ENCODE data around the gene PAX7. TPM values are rescaled to one million over a fixed set of nuclear protein-coding genes. Genes with fewer than 3 reads are reported as not detected.

PAX7 gene
- polyA plus RNA-seq, 1 donor from 2014 or later: not detected

- Histone ChIP-seq H2AFZ (ENCODE audit: low read depth, low read length) (no peak overlapping the region), H3K4me2 (ENCODE audit: low read length) (no peak overlapping the region), H3F3A (ENCODE audit: insufficient read depth, low read length, poor library complexity, severe bottlenecking) (no peaks in the 10 kb centered on the region), H3K27ac (ENCODE audit: low read length) (no peak overlapping the region), H4K20me1 (ENCODE audit: insufficient read depth) (no peaks in the 10 kb centered on the region), H3K79me2 (replicated peaks; ENCODE audit: insufficient read depth, low read length) (no peaks in the 10 kb centered on the region), H3K4me3 (ENCODE audit: low read length) (no peak overlapping the region), H3K9ac (ENCODE audit: low read length) (no peak overlapping the region), H3K9me3 (ENCODE audit: low read length) (no peaks in the 10 kb centered on the region), H3K9me2 (ENCODE audit: insufficient read depth, low read length) (no peaks in the 10 kb centered on the region), H3K27me3 (ENCODE audit: insufficient read depth, low read depth, low read length) (no peaks in the 10 kb centered on the region), H3K36me3 (ENCODE audit: insufficient read depth, low read length) (no peaks in the 10 kb centered on the region)
- no peak for TF ChIP-seq SMC3 (conservative IDR thresholded peaks at IDR 0.05; ENCODE audit: poor library complexity)
- no peak for TF ChIP-seq REST (IDR thresholded peaks at IDR 0.05; ENCODE audit: borderline replicate concordance)
- no peak for TF ChIP-seq MXI1 (conservative IDR thresholded peaks at IDR 0.05; ENCODE audit: poor library complexity, severe bottlenecking)
- TF ChIP-seq EP300 (conservative IDR thresholded peaks at IDR 0.05; ENCODE audit: poor library complexity, severe bottlenecking): no peak
- no peak for TF ChIP-seq POLR2AphosphoS5 (IDR thresholded peaks at IDR 0.05)
- no peak for TF ChIP-seq RAD21 (conservative IDR thresholded peaks at IDR 0.05)
- TF ChIP-seq CTCF (IDR thresholded peaks at IDR 0.05; ENCODE audit: poor library complexity, severe bottlenecking): no peak
- no peak for TF ChIP-seq TAF1 (IDR thresholded peaks at IDR 0.05; ENCODE audit: low read depth)
- TF ChIP-seq EZH2 (IDR thresholded peaks at IDR 0.05; ENCODE audit: borderline replicate concordance, insufficient read depth, low read length, poor library complexity, severe bottlenecking): no peak
These were observed 75.2 kb downstream of the PAX7 start for GRCh38 chr1:18705811-18706210.

GRCh38 chr1:18707696-18708257 lies 77.1 kb downstream of the PAX7 start:
- H3K9me2 ChIP-seq (ENCODE audit: insufficient read depth, low read length): no peaks in the 10 kb centered on the region
- no peaks in the 10 kb centered on the region for H3K9me3 ChIP-seq (ENCODE audit: low read length)
- TF ChIP-seq SMC3 (conservative IDR thresholded peaks at IDR 0.05; ENCODE audit: poor library complexity) (no peak), RAD21 (conservative IDR thresholded peaks at IDR 0.05) (no peak), EZH2 (IDR thresholded peaks at IDR 0.05; ENCODE audit: borderline replicate concordance, insufficient read depth, low read length, poor library complexity, severe bottlenecking) (no peak), REST (IDR thresholded peaks at IDR 0.05; ENCODE audit: borderline replicate concordance) (no peak), MXI1 (conservative IDR thresholded peaks at IDR 0.05; ENCODE audit: poor library complexity, severe bottlenecking) (no peak), CTCF (IDR thresholded peaks at IDR 0.05; ENCODE audit: poor library complexity, severe bottlenecking) (no peak), POLR2AphosphoS5 (IDR thresholded peaks at IDR 0.05) (no peak), EP300 (conservative IDR thresholded peaks at IDR 0.05; ENCODE audit: poor library complexity, severe bottlenecking) (no peak), TAF1 (IDR thresholded peaks at IDR 0.05; ENCODE audit: low read depth) (no peak)
- no peak overlapping the region for H3K4me3 ChIP-seq (ENCODE audit: low read length)
- no peak overlapping the region for H3K9ac ChIP-seq (ENCODE audit: low read length)
- H2AFZ ChIP-seq (ENCODE audit: low read depth, low read length): no peak overlapping the region
- H3K4me2 ChIP-seq (ENCODE audit: low read length): no peak overlapping the region
- no peak overlapping the region for H3K27ac ChIP-seq (ENCODE audit: low read length)
- H3K27me3 ChIP-seq (ENCODE audit: insufficient read depth, low read depth, low read length): no peaks in the 10 kb centered on the region
- H3K36me3 ChIP-seq (ENCODE audit: insufficient read depth, low read length): no peaks in the 10 kb centered on the region
- H4K20me1 ChIP-seq (ENCODE audit: insufficient read depth): no peaks in the 10 kb centered on the region
- no peaks in the 10 kb centered on the region for H3K79me2 ChIP-seq (replicated peaks; ENCODE audit: insufficient read depth, low read length)
- H3F3A ChIP-seq (ENCODE audit: insufficient read depth, low read length, poor library complexity, severe bottlenecking): no peaks in the 10 kb centered on the region
